Measurements from ENCODE around the gene TYK2. TPM values are rescaled to one million over a fixed set of nuclear protein-coding genes. Genes with fewer than 3 reads are reported as not detected.

Gene TYK2
- total RNA-seq, 1 experiment from 2014 or later, result 66.4 TPM

GRCh38 chr19:10390652-10391286, 10.4 kb upstream of the TYK2 start:
- Mint-ChIP-seq H3K9me3 (no peaks in the 10 kb centered on the region), H3K4me3 (no peak overlapping the region), H3K36me3 (peaks cover 27% of the 10 kb centered on the region), H3K27ac (no peak overlapping the region), H3K4me1 (peaks cover 5% of the 10 kb centered on the region; the same call in 1 of the 2 replicates), H3K27me3 (ENCODE audit: low read depth) (no peaks in the 10 kb centered on the region)
- DNase-seq (ENCODE audit: low spot score), result peak; percentile 87
- peak; percentile 71 for ATAC-seq
- ChIA-PET POLR2A (interaction anchor here (0.9 to 1.2 kb wide), 2 partner anchors 121 to 131 kb away, joined by 3 to 5 read pairs; no protein-coding TSS in a partner anchor), CTCF (interaction anchor here (0.5 to 4.7 kb wide), 29 partner anchors 9 to 277 kb away, joined by 3 to 72 read pairs (median 5); partner anchors contain the start of genes CDC37, FDX2, ICAM1 and ICAM4)
- TF ChIP-seq TCF7 (CRISPR knock-in tag; IDR thresholded peaks at IDR 0.05; ENCODE audit: low read depth), result no peak
- TF ChIP-seq, protein P1, sequence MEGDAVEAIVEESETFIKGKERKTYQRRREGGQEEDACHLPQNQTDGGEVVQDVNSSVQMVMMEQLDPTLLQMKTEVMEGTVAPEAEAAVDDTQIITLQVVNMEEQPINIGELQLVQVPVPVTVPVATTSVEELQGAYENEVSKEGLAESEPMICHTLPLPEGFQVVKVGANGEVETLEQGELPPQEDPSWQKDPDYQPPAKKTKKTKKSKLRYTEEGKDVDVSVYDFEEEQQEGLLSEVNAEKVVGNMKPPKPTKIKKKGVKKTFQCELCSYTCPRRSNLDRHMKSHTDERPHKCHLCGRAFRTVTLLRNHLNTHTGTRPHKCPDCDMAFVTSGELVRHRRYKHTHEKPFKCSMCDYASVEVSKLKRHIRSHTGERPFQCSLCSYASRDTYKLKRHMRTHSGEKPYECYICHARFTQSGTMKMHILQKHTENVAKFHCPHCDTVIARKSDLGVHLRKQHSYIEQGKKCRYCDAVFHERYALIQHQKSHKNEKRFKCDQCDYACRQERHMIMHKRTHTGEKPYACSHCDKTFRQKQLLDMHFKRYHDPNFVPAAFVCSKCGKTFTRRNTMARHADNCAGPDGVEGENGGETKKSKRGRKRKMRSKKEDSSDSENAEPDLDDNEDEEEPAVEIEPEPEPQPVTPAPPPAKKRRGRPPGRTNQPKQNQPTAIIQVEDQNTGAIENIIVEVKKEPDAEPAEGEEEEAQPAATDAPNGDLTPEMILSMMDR (IDR thresholded peaks at IDR 0.05), result peak; percentile 85

DNA sequence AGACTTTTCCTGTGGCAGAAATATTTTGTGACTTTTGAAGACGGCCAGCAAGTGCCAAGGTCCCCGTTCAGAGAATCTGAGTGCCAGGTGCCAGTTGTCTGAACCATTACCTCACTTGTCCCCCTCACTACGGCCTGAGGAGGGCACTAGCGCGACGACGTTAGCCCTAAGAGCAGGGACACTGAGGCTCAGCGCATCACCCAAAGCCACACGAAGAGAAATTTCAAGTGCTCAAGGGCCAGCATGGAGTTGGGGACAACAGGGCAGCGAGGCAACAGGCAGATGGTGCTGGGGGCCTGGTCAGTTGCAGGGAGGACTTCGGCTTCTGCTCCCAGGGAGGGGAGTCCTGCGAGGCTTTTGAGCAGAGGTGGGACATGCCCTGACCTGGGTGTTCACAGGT, 9.5 kb upstream of the TYK2 start:
- DNase-seq (ENCODE audit: low spot score) (no peak), ATAC-seq (peak; percentile 13; the same call in 1 of the 2 replicates)
- POLR2A ChIA-PET, result interaction anchor here (1.2 kb wide), 1 partner anchor 130 kb away, joined by 5 read pairs; no protein-coding TSS in a partner anchor
- no peak overlapping the region for H3K27ac Mint-ChIP-seq
- H3K27me3 Mint-ChIP-seq (ENCODE audit: low read depth), result no peaks in the 10 kb centered on the region; the same call in 1 of the 2 replicates
- CTCF ChIA-PET, result interaction anchor here (0.6 to 7.0 kb wide), 13 partner anchors 12 to 254 kb away, joined by 3 to 163 read pairs (median 14); partner anchors contain the start of genes CDC37, FDX2, ICAM1 and ICAM4
- peaks cover 21% of the 10 kb centered on the region for H3K36me3 Mint-ChIP-seq
- H3K9me3 Mint-ChIP-seq, result no peaks in the 10 kb centered on the region
- TF ChIP-seq FOXP1 (CRISPR knock-in tag; IDR thresholded peaks at IDR 0.05; ENCODE audit: borderline replicate concordance) (no peak), NFE2L1 (CRISPR knock-in tag; IDR thresholded peaks at IDR 0.05) (0 out of 2 replicates have a peak, but pooled peaks have one; percentile 6)
- no peak overlapping the region for H3K4me3 Mint-ChIP-seq
- H3K4me1 Mint-ChIP-seq, result peaks cover 5% of the 10 kb centered on the region; the same call in 1 of the 2 replicates

DNA sequence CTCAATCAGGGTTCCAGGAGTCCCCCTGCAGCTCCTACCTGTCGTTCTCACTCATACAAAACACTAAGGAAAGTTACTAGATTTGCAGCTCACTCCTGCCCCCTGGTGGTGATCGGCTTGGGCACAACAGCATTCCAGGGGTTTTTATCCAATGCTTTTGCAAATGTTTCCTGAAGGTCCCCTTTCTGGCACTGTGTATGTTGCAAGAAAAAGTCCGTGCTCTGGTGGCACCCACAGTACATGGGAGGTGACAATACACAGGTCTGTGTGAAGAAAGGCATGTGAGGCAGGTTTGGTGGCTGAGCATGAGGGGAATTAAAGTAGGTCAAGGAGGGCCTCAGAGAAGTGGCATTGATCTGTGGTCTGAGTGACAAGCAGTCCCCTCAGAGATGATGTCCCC, 8.6 kb upstream of the TYK2 start:
- Mint-ChIP-seq H3K4me3 (no peak overlapping the region), H3K4me1 (peaks cover 5% of the 10 kb centered on the region; the same call in 1 of the 2 replicates), H3K9me3 (no peaks in the 10 kb centered on the region), H3K27ac (no peak overlapping the region), H3K27me3 (ENCODE audit: low read depth) (peaks cover 3% of the 10 kb centered on the region; the same call in 1 of the 2 replicates), H3K36me3 (peaks cover 19% of the 10 kb centered on the region)
- ChIA-PET POLR2A (interaction anchor here (0.7 to 1.2 kb wide), 4 partner anchors 9 to 120 kb away, joined by 3 to 7 read pairs (median 4); partner anchors contain the start of genes ICAM1, RAVER1 and TYK2), CTCF (interaction anchor here (0.6 to 7.0 kb wide), 55 partner anchors 8 to 283 kb away, joined by 3 to 163 read pairs (median 4); partner anchors contain the start of genes CDC37, FDX2, ICAM1 and ICAM4)
- DNase-seq (ENCODE audit: low spot score) (peak; percentile 96), ATAC-seq (peak; percentile 73)
- TF ChIP-seq, protein P1 (IDR thresholded peaks at IDR 0.05), result peak; percentile 90
- TF ChIP-seq ESRRA (CRISPR knock-in tag; IDR thresholded peaks at IDR 0.05; ENCODE audit: borderline replicate concordance) (no peak), CREB1 (CRISPR knock-in tag; IDR thresholded peaks at IDR 0.05) (no peak), TEAD4 (CRISPR knock-in tag; IDR thresholded peaks at IDR 0.05) (peak; percentile 81; the same call in 1 of the 2 replicates), SMAD3 (CRISPR knock-in tag; IDR thresholded peaks at IDR 0.05; ENCODE audit: borderline replicate concordance) (no peak), NR1H2 (CRISPR knock-in tag; IDR thresholded peaks at IDR 0.05) (no peak), SMAD4 (CRISPR knock-in tag; IDR thresholded peaks at IDR 0.05) (no peak), TEAD1 (CRISPR knock-in tag; IDR thresholded peaks at IDR 0.05) (peak; percentile 78; the same call in 1 of the 2 replicates)

DNA sequence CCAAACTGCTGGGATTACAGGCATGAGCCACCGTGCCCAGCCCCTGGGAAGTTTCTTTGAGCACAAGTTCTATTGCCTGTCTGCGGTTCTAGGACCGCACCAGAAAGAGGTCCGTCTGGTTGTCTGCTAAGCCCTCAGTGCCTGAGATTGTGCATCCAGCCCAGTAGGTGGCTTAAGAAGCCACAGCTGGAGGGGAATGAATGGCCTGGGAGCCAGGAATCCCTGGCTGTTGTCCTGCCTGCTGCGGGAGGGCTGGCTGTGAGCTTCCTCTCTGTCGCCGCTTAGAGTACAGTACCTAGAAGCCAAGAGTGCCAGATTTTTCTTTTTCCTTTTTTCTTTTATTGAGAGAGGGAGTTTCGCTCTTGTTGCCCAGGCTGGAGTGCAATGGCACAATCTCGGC, 4.2 kb upstream of the TYK2 start:
- Mint-ChIP-seq H3K9me3 (no peaks in the 10 kb centered on the region), H3K27ac (no peak overlapping the region), H3K4me3 (no peak overlapping the region), H3K4me1 (peaks cover 10% of the 10 kb centered on the region), H3K27me3 (ENCODE audit: low read depth) (peaks cover 3% of the 10 kb centered on the region; the same call in 1 of the 2 replicates), H3K36me3 (no peaks in the 10 kb centered on the region)
- CTCF ChIA-PET, result interaction anchor here (0.9 to 7.0 kb wide), 4 partner anchors 32 to 133 kb away, joined by 3 to 163 read pairs (median 76); partner anchors contain the start of genes ICAM1 and MRPL4
- no peak for ATAC-seq
- POLR2A ChIA-PET, result no interaction called here
- DNase-seq (ENCODE audit: low spot score), result no peak
- no peak for TF ChIP-seq TCF7 (CRISPR knock-in tag; IDR thresholded peaks at IDR 0.05; ENCODE audit: low read depth)
- TF ChIP-seq, protein P2, sequence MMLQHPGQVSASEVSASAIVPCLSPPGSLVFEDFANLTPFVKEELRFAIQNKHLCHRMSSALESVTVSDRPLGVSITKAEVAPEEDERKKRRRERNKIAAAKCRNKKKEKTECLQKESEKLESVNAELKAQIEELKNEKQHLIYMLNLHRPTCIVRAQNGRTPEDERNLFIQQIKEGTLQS (CRISPR knock-in tag; conservative IDR thresholded peaks at IDR 0.05), result no peak
- TF ChIP-seq OVOL2 (CRISPR knock-in tag; IDR thresholded peaks at IDR 0.05; ENCODE audit: borderline replicate concordance), result no peak
- no peak for TF ChIP-seq TEAD1 (CRISPR knock-in tag; IDR thresholded peaks at IDR 0.05)
- TF ChIP-seq, protein P3, sequence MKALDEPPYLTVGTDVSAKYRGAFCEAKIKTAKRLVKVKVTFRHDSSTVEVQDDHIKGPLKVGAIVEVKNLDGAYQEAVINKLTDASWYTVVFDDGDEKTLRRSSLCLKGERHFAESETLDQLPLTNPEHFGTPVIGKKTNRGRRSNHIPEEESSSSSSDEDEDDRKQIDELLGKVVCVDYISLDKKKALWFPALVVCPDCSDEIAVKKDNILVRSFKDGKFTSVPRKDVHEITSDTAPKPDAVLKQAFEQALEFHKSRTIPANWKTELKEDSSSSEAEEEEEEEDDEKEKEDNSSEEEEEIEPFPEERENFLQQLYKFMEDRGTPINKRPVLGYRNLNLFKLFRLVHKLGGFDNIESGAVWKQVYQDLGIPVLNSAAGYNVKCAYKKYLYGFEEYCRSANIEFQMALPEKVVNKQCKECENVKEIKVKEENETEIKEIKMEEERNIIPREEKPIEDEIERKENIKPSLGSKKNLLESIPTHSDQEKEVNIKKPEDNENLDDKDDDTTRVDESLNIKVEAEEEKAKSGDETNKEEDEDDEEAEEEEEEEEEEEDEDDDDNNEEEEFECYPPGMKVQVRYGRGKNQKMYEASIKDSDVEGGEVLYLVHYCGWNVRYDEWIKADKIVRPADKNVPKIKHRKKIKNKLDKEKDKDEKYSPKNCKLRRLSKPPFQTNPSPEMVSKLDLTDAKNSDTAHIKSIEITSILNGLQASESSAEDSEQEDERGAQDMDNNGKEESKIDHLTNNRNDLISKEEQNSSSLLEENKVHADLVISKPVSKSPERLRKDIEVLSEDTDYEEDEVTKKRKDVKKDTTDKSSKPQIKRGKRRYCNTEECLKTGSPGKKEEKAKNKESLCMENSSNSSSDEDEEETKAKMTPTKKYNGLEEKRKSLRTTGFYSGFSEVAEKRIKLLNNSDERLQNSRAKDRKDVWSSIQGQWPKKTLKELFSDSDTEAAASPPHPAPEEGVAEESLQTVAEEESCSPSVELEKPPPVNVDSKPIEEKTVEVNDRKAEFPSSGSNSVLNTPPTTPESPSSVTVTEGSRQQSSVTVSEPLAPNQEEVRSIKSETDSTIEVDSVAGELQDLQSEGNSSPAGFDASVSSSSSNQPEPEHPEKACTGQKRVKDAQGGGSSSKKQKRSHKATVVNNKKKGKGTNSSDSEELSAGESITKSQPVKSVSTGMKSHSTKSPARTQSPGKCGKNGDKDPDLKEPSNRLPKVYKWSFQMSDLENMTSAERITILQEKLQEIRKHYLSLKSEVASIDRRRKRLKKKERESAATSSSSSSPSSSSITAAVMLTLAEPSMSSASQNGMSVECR (CRISPR knock-in tag; IDR thresholded peaks at IDR 0.05; ENCODE audit: borderline replicate concordance), result no peak
